ENCODE measurements around the gene GPR156. TPM values are rescaled to one million over a fixed set of nuclear protein-coding genes. Genes with fewer than 3 reads are reported as not detected.
"Not testable (repeated sequence)": the region's sequence is repeated elsewhere in the genome, so short reads cannot be mapped to it uniquely, and the experiment has no call there.

The GPR156 gene
- polyA plus RNA-seq (2011; rRNA removed): 0.28 and 0.44 TPM in 2 replicates
- polyA minus RNA-seq (2011; rRNA and poly(A)+ RNA removed): 0.41 and 0.52 TPM in 2 replicates

- POLR2A ChIA-PET: no interaction called here
- TF ChIP-seq CTCF (IDR thresholded peaks at IDR 0.05; ENCODE audit: insufficient read depth, low read depth, low read length): no peak
- peak within 1 kb of the TSS; percentile 49 for H3K4me3 ChIP-seq (ENCODE audit: low read depth, low read length)
- H3K36me3 ChIP-seq (ENCODE audit: control insufficient read depth, insufficient read depth, low read length): no peaks in the 10 kb centered on the region
- peaks cover 8% of the 10 kb centered on the region for H3K27me3 ChIP-seq (ENCODE audit: control insufficient read depth, insufficient read depth, low read length)
- CTCF ChIA-PET: interaction anchor here (1.0 to 1.3 kb wide), 2 partner anchors 13 to 42 kb away, joined by 3 read pairs; no protein-coding TSS in a partner anchor
- DNase-seq (ENCODE audit: low read depth): no peak
Measured at GRCh38 chr3:120284747-120285507, at the start of gene GPR156. GPR156 (minus strand) TSS chr3:120285222; CDS start chr3:120244098, 41,124 bp downstream.

GRCh38 chr3:120332646-120333045, 47.6 kb upstream of the GPR156 start:
- ChIA-PET POLR2A (no interaction called here), CTCF (no interaction called here)
- no peaks in the 10 kb centered on the region for H3K36me3 ChIP-seq (ENCODE audit: control insufficient read depth, insufficient read depth, low read length)

GRCh38 chr3:120331076-120331475, 46.1 kb upstream of the GPR156 start:
- Histone ChIP-seq H3K27me3 (ENCODE audit: control insufficient read depth, insufficient read depth, low read length) (no peaks in the 10 kb centered on the region), H3K36me3 (ENCODE audit: control insufficient read depth, insufficient read depth, low read length) (no peaks in the 10 kb centered on the region), H3K4me3 (ENCODE audit: low read depth, low read length) (no peak overlapping the region)
- CTCF ChIA-PET: no interaction called here
- TF ChIP-seq CTCF (IDR thresholded peaks at IDR 0.05; ENCODE audit: insufficient read depth, low read depth, low read length): no peak
- DNase-seq (ENCODE audit: low read depth): no peak
- POLR2A ChIA-PET: no interaction called here

More at GRCh38 chr3:120332646-120333045, 47.6 kb upstream of the GPR156 start:
- H3K4me3 ChIP-seq (ENCODE audit: low read depth, low read length): no peak overlapping the region
- H3K27me3 ChIP-seq (ENCODE audit: control insufficient read depth, insufficient read depth, low read length): no peaks in the 10 kb centered on the region
- no peak for DNase-seq (ENCODE audit: low read depth)
- no peak for TF ChIP-seq CTCF (IDR thresholded peaks at IDR 0.05; ENCODE audit: insufficient read depth, low read depth, low read length)

- no peak for DNase-seq (ENCODE audit: low read depth)
- no peak for TF ChIP-seq CTCF (IDR thresholded peaks at IDR 0.05; ENCODE audit: insufficient read depth, low read depth, low read length)
- ChIA-PET POLR2A (no interaction called here), CTCF (interaction anchor here (1.6 kb wide), 1 partner anchor 83 kb away, joined by 4 read pairs; no protein-coding TSS in a partner anchor)
- no peaks in the 10 kb centered on the region for H3K36me3 ChIP-seq (ENCODE audit: control insufficient read depth, insufficient read depth, low read length)
- no peak overlapping the region for H3K4me3 ChIP-seq (ENCODE audit: low read depth, low read length)
- H3K27me3 ChIP-seq (ENCODE audit: control insufficient read depth, insufficient read depth, low read length): no peaks in the 10 kb centered on the region
Measured at GRCh38 chr3:120326784-120327183, 41.8 kb upstream of the GPR156 start.

- CTCF ChIA-PET: no interaction called here
- Histone ChIP-seq H3K36me3 (ENCODE audit: control insufficient read depth, insufficient read depth, low read length) (no peaks in the 10 kb centered on the region), H3K27me3 (ENCODE audit: control insufficient read depth, insufficient read depth, low read length) (no peaks in the 10 kb centered on the region), H3K4me3 (ENCODE audit: low read depth, low read length) (no peak overlapping the region)
- no peak for TF ChIP-seq CTCF (IDR thresholded peaks at IDR 0.05; ENCODE audit: insufficient read depth, low read depth, low read length)
- POLR2A ChIA-PET: no interaction called here
- no peak for DNase-seq (ENCODE audit: low read depth)
Measured at GRCh38 chr3:120324190-120324589, 39.2 kb upstream of the GPR156 start.

GRCh38 chr3:120323761-120324160, 38.7 kb upstream of the GPR156 start:
- H3K27me3 ChIP-seq (ENCODE audit: control insufficient read depth, insufficient read depth, low read length); POLR2A ChIA-PET; CTCF ChIA-PET; H3K36me3 ChIP-seq (ENCODE audit: control insufficient read depth, insufficient read depth, low read length); DNase-seq (ENCODE audit: low read depth); H3K4me3 ChIP-seq (ENCODE audit: low read depth, low read length): not testable (repeated sequence)
